Measurements from ENCODE around the gene PRC1. TPM values are rescaled to one million over a fixed set of nuclear protein-coding genes. Genes with fewer than 3 reads are reported as not detected.

The PRC1 gene
- total and polyA plus RNA-seq, 2 of the 13 experiments (the other 11 are each of a cell fraction or from before 2014, with no cell fraction given): 137 to 162 TPM

DNA sequence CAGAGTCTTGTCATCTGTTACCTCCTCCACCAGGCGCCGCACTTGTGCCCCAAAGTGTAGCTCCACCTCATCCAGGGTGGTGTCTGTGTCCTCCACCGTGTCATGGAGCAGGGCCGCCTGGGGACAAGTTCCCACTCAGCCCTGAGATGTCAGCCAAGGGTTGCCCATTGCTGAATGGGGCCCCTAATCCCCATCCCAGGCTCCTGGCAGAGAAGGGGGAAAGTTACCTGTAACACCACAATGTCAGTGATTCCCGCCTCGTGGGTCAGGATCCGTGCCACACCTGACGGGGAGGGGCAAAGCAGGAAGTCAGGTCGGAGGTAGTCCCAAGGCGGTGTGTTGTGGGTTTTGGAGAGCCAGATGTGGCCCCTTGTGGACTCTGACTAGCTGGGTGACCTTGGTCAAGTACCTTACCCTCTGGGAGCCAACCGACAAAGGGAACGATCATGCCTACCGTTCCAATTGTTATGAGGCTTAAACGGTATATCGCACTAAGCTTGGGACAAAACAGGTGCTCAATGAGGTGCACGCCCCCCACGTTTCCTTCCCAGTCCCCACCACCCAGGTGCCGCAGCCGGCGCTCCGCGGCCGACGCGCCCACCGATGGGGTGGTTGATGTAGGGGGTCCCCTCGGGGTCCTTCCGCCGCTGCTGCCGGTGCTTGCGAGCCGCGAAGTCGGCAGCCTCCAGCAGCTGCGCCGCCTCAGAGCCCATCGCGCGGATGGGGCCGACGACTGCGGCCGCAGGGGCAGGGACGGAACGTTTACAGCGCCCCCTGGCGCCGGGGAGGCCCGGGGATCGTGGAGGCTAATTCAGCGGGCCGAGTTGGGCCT, 62.3 kb downstream of the PRC1 start, which contains the start of gene HDDC3 (continued):
- TF ChIP-seq SOX13 (IDR thresholded peaks at IDR 0.05): no peak
- peak in 1 of 2 experiments; percentile 48; a peak in 2 of 4 replicates for TF ChIP-seq SOX13 (CRISPR knock-in tag; conservative IDR thresholded peaks at IDR 0.05 in 1 of 2, IDR thresholded peaks at IDR 0.05 in 1 of 2)
- TF ChIP-seq, protein P1, sequence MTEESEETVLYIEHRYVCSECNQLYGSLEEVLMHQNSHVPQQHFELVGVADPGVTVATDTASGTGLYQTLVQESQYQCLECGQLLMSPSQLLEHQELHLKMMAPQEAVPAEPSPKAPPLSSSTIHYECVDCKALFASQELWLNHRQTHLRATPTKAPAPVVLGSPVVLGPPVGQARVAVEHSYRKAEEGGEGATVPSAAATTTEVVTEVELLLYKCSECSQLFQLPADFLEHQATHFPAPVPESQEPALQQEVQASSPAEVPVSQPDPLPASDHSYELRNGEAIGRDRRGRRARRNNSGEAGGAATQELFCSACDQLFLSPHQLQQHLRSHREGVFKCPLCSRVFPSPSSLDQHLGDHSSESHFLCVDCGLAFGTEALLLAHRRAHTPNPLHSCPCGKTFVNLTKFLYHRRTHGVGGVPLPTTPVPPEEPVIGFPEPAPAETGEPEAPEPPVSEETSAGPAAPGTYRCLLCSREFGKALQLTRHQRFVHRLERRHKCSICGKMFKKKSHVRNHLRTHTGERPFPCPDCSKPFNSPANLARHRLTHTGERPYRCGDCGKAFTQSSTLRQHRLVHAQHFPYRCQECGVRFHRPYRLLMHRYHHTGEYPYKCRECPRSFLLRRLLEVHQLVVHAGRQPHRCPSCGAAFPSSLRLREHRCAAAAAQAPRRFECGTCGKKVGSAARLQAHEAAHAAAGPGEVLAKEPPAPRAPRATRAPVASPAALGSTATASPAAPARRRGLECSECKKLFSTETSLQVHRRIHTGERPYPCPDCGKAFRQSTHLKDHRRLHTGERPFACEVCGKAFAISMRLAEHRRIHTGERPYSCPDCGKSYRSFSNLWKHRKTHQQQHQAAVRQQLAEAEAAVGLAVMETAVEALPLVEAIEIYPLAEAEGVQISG (CRISPR knock-in tag; IDR thresholded peaks at IDR 0.05): peak; percentile 99
- TF ChIP-seq PCBP2 (optimal IDR thresholded peaks at IDR 0.05; ENCODE audit: low read depth, low read length, poor library complexity, severe bottlenecking): no peak
- TF ChIP-seq, protein P2, sequence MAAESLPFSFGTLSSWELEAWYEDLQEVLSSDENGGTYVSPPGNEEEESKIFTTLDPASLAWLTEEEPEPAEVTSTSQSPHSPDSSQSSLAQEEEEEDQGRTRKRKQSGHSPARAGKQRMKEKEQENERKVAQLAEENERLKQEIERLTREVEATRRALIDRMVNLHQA (CRISPR knock-in tag; IDR thresholded peaks at IDR 0.05): no peak
- TF ChIP-seq ZNF263 (CRISPR knock-in tag; IDR thresholded peaks at IDR 0.05): peak; percentile 89
- no peak for TF ChIP-seq EHMT2 (IDR thresholded peaks at IDR 0.05; ENCODE audit: borderline replicate concordance, low read depth, low read length)
- TF ChIP-seq, protein P3, sequence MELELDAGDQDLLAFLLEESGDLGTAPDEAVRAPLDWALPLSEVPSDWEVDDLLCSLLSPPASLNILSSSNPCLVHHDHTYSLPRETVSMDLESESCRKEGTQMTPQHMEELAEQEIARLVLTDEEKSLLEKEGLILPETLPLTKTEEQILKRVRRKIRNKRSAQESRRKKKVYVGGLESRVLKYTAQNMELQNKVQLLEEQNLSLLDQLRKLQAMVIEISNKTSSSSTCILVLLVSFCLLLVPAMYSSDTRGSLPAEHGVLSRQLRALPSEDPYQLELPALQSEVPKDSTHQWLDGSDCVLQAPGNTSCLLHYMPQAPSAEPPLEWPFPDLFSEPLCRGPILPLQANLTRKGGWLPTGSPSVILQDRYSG (CRISPR knock-in tag; IDR thresholded peaks at IDR 0.05): no peak
- TF ChIP-seq FOSL2 (CRISPR knock-in tag; IDR thresholded peaks at IDR 0.05): peak; percentile 47
- TF ChIP-seq, protein P4, sequence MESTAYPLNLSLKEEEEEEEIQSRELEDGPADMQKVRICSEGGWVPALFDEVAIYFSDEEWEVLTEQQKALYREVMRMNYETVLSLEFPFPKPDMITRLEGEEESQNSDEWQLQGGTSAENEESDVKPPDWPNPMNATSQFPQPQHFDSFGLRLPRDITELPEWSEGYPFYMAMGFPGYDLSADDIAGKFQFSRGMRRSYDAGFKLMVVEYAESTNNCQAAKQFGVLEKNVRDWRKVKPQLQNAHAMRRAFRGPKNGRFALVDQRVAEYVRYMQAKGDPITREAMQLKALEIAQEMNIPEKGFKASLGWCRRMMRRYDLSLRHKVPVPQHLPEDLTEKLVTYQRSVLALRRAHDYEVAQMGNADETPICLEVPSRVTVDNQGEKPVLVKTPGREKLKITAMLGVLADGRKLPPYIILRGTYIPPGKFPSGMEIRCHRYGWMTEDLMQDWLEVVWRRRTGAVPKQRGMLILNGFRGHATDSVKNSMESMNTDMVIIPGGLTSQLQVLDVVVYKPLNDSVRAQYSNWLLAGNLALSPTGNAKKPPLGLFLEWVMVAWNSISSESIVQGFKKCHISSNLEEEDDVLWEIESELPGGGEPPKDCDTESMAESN (CRISPR knock-in tag; conservative IDR thresholded peaks at IDR 0.05): 0 out of 2 replicates have a peak, but pooled peaks have one; percentile 27
- TF ChIP-seq, protein P5, sequence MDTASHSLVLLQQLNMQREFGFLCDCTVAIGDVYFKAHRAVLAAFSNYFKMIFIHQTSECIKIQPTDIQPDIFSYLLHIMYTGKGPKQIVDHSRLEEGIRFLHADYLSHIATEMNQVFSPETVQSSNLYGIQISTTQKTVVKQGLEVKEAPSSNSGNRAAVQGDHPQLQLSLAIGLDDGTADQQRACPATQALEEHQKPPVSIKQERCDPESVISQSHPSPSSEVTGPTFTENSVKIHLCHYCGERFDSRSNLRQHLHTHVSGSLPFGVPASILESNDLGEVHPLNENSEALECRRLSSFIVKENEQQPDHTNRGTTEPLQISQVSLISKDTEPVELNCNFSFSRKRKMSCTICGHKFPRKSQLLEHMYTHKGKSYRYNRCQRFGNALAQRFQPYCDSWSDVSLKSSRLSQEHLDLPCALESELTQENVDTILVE (CRISPR knock-in tag; IDR thresholded peaks at IDR 0.05): peak; percentile 62; the same call in 1 of the 2 replicates
- TF ChIP-seq CC2D1A (CRISPR knock-in tag; IDR thresholded peaks at IDR 0.05): no peak
- TF ChIP-seq ZNF570 (CRISPR knock-in tag; IDR thresholded peaks at IDR 0.05; ENCODE audit: borderline replicate concordance): no peak
- no peak for TF ChIP-seq MAZ (IDR thresholded peaks at IDR 0.05; ENCODE audit: borderline replicate concordance, low read depth, low read length)
- peak; percentile 48; the same call in 1 of the 2 replicates for TF ChIP-seq MAZ (CRISPR knock-in tag; IDR thresholded peaks at IDR 0.05; ENCODE audit: low read depth)
- TF ChIP-seq, protein P6, sequence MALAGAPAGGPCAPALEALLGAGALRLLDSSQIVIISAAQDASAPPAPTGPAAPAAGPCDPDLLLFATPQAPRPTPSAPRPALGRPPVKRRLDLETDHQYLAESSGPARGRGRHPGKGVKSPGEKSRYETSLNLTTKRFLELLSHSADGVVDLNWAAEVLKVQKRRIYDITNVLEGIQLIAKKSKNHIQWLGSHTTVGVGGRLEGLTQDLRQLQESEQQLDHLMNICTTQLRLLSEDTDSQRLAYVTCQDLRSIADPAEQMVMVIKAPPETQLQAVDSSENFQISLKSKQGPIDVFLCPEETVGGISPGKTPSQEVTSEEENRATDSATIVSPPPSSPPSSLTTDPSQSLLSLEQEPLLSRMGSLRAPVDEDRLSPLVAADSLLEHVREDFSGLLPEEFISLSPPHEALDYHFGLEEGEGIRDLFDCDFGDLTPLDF (CRISPR knock-in tag; IDR thresholded peaks at IDR 0.05): no peak
- TF ChIP-seq ZNF792 (CRISPR knock-in tag; IDR thresholded peaks at IDR 0.05): peak; percentile 94
- peak; percentile 77 for TF ChIP-seq YY1 (IDR thresholded peaks at IDR 0.05; ENCODE audit: insufficient read depth, insufficient replicate concordance, low read depth, low read length)
- peak; percentile 43 for TF ChIP-seq NFKBIZ (CRISPR knock-in tag; IDR thresholded peaks at IDR 0.05)
- TF ChIP-seq ARNTL (CRISPR knock-in tag; IDR thresholded peaks at IDR 0.05): 0 out of 2 replicates have a peak, but pooled peaks have one; percentile 30
- TF ChIP-seq ZC3H4 (CRISPR knock-in tag; IDR thresholded peaks at IDR 0.05; ENCODE audit: borderline replicate concordance): no peak

Data from HepG2 (cell line).